C4-2B (cell line): ENCODE data around the gene TMTC2.

ENCODE experiments used
- CTCF ChIP-seq: fragments of 450-650 bp; conservative IDR thresholded peaks from 2 replicates; pipeline ENCODE4 v1.5.1; 2017; ENCODE audit warnings: mild to moderate bottlenecking
- ZFX ChIP-seq: fragments of 450-650 bp; IDR thresholded peaks from 2 replicates; pipeline ENCODE4 v1.6.1; 2017

GRCh38 chr12:83016218-83016835 lies 329.6 kb downstream of the TMTC2 start:
- TF ChIP-seq CTCF (no peak), ZFX (no peak)
